Right lobe of liver (tissue), 4 donors: ENCODE measurements around the gene SLC9A7.

Experiments
- POLR2A ChIP-seq: fragments of 450-650 bp; IDR thresholded peaks from one replicate; pipeline ENCODE4 v1.6.1; 2017; ENCODE audit warnings: antibody characterized with exemption, mild to moderate bottlenecking
- TF ChIP-seq, protein P1 (sequence below), 4 donors: fragments of 200-600 bp in 3 of 4; fragments of 450-650 bp in 1 of 4; IDR thresholded peaks; one replicate each; pipeline versions ENCODE4 v1.5.1 to v1.8.0; 2016 to 2022; ENCODE audit warnings: antibody characterized with exemption in 4 of 4, mild to moderate bottlenecking in 2 of 4
- donor health status: DM: no; HTN: no; CAD: no.
- donor health status: DM: no; HTN: no; CAD: no.
- donor health status: DM: no; HTN: yes; CAD: no.

DNA sequence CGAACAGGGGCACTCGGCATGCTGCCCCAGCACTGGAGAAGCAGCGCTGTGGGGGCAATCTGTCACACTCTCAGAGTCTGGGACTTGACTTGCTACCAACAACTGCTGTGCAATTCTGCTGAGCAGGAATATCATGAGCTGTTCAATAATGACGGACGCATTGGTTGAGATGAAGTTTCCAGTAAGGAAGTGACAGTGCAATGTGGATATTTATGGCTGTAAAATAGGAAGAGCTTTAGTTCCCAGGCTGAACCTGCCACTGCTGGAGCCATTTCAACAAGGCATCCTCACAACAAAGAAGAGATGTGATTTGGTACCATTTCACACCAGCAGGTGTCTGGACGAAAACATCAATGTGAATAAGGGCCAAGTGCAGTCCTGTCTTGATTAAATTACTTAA, 161.1 kb downstream of the SLC9A7 start:
- TF ChIP-seq, protein P1, sequence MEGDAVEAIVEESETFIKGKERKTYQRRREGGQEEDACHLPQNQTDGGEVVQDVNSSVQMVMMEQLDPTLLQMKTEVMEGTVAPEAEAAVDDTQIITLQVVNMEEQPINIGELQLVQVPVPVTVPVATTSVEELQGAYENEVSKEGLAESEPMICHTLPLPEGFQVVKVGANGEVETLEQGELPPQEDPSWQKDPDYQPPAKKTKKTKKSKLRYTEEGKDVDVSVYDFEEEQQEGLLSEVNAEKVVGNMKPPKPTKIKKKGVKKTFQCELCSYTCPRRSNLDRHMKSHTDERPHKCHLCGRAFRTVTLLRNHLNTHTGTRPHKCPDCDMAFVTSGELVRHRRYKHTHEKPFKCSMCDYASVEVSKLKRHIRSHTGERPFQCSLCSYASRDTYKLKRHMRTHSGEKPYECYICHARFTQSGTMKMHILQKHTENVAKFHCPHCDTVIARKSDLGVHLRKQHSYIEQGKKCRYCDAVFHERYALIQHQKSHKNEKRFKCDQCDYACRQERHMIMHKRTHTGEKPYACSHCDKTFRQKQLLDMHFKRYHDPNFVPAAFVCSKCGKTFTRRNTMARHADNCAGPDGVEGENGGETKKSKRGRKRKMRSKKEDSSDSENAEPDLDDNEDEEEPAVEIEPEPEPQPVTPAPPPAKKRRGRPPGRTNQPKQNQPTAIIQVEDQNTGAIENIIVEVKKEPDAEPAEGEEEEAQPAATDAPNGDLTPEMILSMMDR (IDR thresholded peaks at IDR 0.05): no peak
- TF ChIP-seq POLR2A: no peak
